Measurements from ENCODE around the gene NFKBIA.
"Not testable (repeated sequence)": the region's sequence is repeated elsewhere in the genome, so short reads cannot be mapped to it uniquely, and the experiment has no call there.

The NFKBIA gene

DNA sequence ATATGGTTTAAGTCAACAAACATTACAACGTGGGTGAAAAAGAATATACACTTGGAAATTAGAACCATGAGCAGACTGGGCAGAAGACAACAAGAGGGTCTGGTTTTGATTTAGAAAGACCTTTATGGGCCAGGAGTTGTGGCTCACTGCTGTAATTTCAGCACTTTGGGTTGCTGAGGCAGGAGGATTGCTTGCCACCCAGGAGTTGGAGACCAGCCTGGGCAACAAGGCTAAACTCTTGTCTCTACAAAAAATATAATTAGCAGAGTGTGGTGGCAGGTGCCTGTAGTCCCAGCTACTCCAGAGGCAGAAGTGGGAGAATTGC is 2.7 kb upstream of the NFKBIA start:
- no peak for DNase-seq

DNA sequence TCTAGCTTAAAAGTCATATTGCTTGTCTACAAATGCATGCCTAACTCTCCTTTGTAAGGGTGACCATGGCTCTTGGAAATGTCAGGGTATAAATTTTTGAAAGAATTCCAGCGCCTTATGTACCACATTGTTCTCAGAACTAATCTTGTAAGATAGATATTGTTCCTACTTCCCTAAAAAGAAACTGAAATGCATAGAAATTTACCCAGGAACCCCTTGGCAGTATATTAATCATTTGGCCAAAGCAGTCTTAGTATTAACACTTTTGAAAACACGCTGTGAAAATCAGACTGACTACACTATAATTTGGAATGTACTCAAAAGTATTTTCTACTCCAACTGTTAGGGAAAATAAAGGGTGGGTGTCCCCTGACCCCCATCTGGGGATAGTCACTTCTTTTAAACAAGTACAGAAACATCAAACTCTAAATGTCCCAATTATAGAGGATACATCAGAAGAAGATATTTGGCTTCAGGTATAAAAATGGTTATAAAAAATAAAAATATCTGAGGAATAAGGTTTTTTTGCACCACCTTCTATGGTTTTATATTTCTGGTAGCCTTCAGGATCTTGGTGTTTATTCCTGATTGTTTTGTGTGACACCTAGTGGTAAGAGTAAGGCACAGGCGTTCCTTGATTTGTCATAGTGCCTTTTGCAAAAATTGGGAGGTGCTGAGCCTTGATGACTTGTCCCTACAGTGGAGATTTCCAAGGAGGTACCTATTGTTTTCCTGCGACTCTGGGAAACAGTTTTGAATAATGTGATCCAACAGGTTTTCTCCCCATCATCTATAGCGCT is 2.2 kb upstream of the NFKBIA start:
- no peak for DNase-seq

DNA sequence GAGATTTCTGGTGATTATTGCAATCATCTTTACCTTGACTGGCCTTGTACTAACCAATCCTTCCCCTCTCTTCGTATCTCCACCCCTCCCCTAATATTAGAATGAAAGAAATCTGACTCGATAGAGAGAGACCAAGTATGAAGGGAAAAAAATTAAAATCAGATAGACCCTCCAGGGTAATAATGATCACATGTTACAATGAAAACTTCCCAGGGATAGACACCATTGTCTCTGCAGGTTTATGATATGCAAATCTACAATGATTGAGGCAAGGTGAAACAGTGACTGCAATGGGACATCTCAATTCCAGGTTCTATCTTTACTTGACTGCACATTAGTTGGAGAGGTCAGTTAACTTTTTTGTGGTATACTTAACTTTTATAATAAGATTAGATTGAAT is 1.5 kb upstream of the NFKBIA start:
- DNase-seq = no peak

DNA sequence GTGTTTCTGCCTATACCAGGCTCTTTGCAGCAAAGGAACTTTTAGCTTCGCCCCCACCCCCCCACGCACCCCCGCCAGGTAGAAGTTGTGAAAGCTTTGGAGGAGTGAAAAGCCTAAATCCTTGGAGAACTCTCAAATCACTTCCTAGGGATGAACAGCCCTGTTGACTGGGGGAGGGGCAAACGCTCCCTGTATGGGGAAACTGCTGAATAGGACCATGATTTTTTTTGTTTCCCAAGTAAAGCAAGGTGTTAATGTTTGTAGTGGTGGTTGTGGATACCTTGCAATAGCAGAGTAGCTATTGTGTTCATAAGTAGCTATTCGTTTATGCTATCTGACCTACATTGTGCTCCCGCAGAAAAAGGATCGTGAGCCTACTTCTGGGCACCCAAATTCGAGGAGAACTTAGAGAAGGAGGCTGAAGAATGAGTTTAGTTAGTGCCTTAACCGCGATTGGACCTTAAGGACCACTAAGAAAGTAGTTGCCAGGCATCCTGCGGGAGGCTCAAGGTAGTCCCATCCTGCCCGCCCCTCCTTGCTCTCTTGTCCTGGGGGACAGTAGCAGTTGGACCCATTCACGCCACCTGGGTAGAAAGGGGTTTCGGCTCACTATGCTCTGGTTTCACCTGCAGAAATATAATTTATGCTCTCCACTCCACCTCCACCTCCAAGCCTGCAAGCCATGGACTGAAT is 901 bp upstream of the NFKBIA start:
- no peak for DNase-seq

DNA sequence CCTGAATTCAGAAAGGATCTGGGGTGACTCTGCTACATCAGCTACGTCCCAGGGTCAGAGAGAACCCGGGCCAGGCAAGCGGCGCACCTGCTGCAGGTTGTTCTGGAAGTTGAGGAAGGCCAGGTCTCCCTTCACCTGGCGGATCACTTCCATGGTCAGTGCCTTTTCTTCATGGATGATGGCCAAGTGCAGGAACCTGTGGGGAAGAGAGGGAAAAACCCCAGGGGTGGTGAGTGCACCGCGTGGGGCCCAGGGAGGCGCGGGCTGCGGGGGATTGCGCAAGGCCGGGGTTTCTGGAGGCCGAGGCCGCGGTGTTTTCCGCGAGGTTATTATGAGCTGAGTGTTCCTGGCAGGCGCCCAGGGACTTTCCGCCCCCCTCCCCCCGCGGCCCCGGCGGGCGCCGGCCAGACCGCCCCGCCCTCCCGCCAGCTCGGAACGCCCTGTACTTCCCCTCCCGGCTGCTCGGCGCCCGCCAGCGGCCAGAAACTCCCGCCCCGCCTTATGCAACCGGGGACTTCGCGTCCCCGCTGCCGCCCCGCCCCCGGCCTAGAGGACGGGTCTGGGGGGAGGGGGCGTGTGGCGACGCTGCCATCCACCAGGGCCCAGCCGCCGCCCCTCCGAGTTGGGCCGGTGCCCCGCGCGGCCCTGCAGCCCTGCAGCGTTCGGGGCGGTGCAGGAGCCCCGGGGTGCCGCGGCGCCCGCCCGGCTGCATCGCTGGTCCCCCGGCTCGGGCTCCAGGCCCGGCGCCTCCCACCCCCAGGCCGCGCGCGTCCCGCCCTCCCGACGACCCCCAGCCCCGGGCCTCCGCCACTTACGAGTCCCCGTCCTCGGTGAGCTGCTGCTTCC is 723 bp downstream of the NFKBIA start:
- DNase-seq = peak; percentile 99

DNA sequence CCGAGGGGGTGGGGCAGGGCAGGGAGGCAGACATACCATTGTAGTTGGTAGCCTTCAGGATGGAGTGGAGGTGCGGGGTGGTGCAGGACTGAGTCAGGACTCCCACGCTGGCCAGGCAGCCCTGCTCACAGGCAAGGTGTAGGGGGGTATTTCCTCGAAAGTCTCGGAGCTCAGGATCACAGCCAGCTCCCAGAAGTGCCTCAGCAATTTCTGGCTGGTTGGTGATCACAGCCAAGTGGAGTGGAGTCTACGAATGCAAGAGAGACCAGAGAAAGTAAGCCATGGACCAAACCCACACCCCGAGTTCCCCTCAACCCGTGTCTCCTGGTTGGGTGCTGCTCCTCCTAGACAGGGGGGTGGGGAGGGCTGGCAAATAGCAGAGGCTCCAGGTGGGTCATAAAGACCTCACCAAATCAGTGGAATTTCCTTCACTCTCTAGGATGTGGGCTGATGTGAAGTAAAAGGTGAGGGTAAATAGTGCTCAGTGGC is 1.4 kb downstream of the NFKBIA start:
- peak; percentile 78 for DNase-seq

DNA sequence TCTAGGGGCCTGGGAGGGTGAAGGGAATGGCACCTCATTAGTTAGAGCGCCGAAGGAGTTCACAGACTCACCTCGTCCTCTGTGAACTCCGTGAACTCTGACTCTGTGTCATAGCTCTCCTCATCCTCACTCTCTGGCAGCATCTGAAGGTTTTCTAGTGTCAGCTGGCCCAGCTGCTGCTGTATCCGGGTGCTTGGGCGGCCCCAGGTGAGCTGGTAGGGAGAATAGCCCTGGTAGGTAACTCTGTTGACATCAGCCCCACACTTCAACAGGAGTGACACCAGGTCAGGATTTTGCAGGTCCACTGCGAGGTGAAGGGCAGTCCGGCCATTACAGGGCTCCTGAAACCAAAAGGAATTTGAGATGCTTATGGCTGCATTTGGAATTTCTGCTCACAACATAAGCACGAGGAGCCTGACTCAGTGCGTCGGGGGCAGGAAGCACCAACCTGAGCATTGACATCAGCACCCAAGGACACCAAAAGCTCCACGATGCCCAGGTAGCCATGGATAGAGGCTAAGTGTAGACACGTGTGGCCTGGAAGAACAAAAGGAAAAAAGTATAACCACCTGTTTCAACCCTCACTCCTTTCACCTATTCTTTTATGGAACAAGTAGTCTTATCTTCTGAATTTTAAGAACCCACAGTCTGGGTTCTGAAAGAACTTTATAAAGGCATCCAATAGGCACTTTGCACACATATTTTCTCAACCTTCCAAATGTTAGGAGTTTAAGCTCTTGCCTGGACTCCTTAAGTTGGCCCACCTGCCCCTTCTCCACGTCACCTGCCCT is 2.0 kb downstream of the NFKBIA start:
- peak; percentile 77 for DNase-seq

DNA sequence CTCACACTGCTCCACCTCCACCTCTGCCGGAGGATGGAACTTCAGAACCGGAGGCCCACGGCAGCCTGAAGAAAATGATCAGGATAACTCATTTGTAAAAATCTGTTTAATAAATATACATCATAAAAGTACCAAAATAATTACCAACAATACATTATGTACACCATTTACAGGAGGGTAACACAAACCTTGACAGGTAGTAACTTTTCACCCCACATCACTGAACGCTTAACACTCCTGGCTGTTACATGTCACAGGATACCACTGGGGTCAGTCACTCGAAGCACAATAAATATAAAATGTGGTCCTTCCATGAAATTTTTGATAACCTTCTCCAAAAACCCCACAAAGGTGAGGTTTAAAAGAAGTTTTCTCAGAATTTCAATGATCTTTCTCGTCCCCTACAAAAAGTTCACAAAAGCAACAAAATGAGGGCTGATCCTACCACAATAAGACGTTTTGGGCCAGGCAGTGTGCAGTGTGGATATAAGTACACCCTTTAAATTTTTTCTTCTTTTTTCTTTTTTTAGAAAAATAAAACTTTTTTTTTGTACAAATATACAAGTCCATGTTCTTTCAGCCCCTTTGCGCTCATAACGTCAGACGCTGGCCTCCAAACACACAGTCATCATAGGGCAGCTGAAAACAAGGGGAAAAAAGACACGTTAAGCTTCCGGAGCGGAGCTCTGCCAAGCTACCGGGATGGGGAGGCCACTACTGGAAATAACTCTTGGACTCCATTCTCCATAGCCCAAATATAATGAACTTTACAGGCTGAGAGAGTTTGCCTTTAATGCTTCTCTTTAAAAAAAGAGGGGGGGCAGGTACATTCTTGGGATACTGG is 2.9 kb downstream of the NFKBIA start:
- DNase-seq = no peak

DNA sequence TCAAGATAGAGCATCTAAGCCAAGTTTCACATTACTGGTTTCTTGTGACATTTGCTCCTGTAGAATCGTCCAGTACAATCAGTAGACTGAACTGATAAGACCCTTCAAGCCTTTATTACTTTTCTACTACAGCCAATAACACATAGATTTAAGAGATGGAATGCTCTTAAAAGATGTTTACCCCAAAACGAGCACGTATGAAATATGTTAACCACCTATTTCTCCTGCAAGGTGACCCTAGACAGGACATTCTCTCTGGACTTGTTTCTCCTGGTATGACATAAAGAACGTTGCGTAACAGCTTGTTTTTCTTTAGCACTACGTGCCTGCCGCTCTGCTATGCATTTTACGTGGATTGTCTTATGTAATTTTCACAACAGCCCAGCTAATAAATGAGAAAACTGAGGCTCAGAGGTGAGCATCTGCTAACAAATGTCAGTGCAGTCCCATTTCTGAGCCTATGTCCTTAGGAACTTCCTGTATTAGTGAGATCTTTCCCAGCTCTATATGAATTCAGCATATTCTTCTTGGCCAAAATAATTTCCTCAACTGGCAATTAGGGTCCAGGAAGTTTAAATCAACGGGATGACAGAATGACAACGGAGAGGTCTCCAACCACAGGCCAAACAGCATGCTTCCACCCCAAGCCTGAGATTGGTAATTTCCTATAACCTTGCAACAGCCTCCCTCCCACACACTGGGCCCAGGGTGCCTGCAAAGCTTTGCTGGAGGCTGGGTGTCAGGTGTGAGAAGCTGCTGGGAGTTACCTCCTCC is 3.7 kb downstream of the NFKBIA start:
- peak; percentile 78 for DNase-seq

DNA sequence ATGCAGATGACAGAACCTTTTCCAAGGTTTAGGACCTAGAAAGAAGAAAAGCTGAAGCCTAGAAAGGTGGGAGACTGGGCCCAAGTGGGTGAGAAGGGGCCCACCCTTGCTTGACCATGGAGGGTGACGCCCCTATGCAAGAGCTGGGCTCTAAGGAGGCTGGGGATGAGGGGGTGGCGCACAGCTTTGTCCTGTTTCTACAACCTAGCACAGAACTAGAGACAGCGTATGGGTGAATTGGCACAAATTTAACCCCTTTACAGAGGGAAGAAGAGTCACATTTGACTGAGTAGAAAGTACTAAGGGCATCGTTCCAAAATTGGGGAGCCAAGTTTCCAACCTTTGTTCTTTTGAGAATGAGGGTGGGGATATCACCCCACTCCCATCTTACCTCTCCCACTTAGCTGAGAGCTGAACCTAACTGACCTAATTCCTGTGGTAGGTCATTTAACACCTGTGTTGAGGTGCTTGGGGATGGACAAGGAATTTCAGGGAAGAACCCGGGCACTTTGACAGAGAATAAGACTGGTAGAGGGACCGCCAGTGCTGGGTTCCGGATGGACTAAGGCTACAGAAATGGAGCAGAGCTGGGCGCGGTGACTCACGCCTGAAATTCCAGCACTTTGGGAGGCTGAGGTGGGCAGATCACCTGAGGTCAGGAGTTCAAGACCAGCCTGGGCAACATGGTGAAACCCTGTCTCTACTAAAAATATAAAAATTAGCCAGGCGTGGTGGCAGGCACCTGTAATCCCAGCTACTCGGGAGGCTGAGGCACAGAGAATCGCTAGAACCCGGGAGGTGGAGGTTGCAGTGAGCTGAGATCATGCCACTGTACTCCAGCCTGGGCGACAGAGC is 5.2 kb downstream of the NFKBIA start:
- DNase-seq = no peak

DNA sequence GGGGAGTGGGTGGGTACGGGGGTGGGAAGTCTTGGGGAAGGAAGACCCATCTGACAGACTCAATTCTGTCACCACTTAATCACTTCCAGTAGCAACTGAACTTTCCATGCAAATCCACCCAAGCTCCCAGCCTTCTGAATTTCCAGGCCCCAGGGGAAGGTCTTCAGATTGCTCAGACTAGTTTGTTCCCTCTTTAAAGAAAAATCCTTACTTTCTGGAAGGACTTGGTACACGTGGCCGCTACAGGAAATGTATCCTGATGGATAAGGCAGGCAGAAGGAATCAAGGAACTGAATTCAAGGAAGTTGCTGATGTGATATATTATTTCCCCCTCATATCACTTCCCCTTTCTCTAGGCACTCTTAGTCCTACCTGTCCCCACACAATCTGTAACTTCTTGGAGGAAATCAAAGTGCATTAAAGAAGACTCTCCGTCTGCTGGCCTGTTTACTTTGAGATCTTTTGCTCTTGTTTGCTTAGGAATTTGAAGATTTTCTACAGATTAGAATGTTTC is 6.4 kb downstream of the NFKBIA start:
- DNase-seq = no peak

DNA sequence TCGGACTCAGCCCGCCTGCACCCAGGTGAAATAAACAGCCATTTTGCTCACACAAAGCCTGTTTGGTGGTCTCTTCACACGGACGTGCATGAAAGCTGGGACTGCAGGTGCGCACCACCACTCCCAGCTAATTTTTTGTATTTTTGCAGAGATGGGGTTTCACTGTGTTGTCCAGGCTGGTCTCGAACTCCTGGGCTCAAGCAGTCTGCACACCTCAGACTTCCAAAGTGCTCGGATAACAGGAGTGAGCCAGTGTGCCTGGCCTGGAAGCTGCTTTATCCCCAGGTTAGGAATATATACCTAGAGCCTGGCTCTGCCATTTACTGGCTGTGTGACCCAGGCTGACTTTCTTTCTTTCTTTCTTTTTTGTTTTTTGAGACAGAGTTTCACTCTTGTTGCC is 7.9 kb downstream of the NFKBIA start:
- not testable (repeated sequence) for DNase-seq

DNA sequence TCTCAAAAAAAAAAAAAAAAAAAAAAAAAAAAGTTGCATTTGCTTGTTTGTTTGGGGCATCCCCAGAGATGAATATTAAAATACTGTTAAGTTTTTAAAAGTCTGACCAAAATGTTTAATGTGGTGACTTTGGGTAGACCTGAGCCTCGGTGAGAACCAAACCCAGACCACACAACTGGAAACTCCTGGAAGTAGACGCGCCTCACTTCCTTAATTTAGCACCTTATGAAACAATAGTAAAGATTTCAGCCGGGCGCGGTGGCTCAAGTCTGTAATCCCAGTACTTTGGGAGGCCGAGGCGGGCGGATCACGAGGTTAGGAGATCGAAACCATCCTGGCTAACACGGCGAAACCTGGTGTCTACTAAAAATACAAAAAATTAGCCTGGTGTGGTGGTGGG is 9.3 kb downstream of the NFKBIA start:
- no peak for DNase-seq

DNA sequence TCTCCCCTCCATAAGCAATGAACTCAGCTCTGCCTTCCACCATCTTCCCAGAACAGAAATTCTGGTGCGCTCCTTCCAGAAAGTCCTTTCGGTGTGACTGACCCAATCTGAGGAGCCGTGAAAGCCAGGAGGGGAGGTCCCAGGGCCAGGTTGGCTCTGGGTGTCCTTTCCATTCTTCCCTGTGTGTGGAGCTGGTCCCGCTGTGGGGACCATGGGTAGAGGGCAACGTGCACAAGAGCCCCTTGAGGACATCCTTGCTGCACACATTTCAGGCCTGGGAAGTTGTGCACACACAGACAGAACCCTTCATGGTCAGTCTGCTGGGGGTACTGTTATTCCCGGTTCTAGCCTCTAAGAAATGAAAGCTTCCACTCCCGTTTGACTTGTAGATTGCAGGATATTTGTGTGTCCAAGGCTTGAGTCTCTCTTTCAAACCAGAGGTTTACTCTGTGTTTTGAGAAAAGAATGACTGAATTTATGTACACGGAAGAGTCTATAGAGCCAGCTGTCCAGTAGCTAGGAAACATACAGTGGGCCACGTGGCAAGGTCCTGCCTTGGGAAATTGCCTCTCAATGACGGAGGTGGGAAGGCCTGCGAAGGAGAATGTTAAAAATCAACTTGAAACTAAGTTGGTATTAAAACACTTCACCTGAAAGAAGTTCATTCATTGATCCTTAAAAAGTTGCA is 10.1 kb downstream of the NFKBIA start:
- DNase-seq = no peak

DNA sequence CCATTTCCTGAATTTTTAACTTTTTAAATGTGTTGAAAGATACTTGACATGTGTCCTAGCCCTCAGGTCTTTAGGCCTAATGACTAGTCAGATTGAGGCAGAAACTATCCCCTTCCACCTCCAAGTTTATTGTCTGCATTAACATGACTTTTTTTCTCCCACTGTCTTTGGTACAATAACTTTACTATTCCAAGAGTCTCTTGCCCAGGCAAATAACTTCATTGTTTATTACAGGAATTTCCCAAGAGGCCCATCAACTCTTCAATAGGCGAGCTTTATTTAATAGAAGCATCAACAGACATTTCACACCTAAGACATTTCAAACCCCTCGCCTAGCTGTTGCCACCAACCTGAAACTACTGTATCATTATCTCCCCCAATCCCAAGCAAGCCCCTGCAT is 10.7 kb downstream of the NFKBIA start:
- no peak for DNase-seq

DNA sequence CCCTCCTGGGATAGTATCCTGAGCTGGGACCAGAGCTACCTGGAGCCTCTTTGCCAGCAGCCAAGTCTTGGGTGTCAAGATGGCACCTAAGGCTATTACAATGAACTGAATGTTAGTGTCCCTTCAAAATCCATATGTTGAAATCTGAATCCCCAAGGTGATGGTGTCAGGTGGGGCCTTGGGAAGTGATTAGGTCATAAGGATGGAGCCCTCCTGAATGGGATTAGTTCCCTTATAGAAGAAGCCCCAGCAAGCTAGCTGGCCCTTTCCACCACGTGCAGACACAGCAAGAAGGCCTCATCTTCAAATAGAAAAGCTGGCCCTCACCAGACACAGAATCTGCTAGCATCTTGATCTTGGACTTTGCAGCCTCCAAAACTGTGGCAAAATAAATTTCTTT is 12.4 kb downstream of the NFKBIA start:
- DNase-seq = no peak

DNA sequence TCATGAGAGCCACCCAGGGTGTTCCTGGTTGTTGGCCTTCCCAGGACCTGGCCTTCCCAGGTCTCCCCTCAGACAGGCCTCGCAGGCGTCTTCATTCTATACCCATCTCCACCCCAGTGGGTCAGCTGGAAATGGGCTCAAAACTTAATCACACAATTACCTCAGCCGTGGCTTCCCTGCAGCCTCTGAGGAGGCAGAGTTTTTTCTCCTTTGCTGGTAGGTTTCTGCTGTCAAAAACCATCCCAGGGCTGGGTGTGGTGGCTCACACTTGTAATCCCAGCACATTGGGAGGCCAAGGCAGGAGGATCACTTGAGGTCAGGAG is 13.2 kb downstream of the NFKBIA start:
- no peak for DNase-seq

DNA sequence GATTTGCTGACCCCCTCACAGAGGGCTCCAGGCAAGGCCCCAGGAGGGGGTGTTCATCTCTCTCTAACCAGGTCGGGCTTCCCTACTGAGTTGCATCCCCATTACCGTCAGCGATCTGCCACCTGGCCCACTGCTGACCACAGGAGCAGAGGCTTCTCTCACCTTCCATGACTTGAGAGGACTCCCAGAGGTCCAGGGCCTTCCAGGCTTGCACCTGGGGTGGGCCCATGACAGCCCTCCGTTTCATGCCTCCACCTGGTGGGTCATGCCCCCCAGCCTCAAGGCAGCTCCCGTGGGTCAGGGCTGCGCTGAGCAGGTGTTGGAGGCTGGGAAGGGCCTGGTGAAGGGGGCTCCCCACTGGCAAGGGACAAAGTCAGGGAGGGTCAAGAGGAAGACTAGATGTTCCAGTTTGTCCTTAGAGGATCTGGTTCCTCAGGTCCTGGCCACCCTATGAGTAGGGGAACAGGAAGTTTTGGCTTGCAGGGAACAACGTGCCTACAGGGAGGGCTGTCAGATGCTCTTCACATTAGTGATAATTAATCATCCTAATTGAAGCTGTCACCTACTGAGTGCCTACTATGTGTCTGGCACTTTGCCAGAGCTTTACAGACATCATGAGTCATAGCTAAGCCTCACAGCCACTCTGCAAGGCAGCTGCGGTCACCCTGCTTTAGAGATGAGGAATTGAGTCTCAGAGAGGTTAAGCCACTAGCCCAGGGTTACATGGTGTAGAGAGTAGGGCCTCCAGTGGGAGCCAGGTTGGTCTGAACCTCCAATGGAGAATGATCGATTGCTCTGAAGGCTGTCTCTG is 13.8 kb downstream of the NFKBIA start:
- no peak for DNase-seq

DNA sequence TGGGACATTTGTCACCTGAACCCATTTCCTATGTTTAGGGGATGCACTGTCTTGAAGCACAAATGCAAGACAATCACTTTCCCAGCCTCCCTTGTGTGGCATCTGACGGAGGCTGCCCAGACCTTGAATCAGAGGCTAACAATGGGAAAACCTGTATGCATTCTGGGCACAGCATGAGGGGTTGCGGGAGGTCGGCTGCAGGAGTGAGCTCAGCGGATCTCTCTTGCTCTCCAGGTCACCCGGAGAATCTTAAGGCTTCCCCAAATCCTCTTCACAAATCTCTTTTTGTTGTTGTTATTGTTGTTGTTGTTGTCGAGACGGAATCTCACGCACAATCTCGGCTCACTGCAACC is 15.3 kb downstream of the NFKBIA start:
- no peak for DNase-seq

All from activated CD8-positive, alpha-beta memory T cell treated with anti-CD3 and anti-CD28 coated beads, Interleukin-2, amount 50 U/mL, for 48 hours (primary cell).